HEK293T (cell line): ENCODE data around the gene NDEL1.

ENCODE experiments used
- CTCF ChIA-PET: fragments of 350-600 bp; formaldehyde crosslinking; extraction: SDS; loops from one replicate; lab custom pipeline; 2021; ENCODE audit warnings: antibody characterized with exemption, inconsistent platforms; lab: Yijun Ruan, JAX
- POLR2A ChIA-PET: fragments of 350-600 bp; formaldehyde crosslinking; extraction: SDS; loops from one replicate; lab custom pipeline; 2020; ENCODE audit warnings: antibody characterized with exemption, inconsistent platforms; lab: Yijun Ruan, JAX
- DNase-seq: peaks from one replicate; pipeline ENCODE4 v3.0.0; 2012; ENCODE audit warnings: mixed read lengths; ENCODE audit errors: extremely low spot score
- ARNT ChIP-seq: fragments of 450-650 bp; IDR thresholded peaks from 2 replicates; pipeline ENCODE4 v1.6.1; 2017; ENCODE audit warnings: mild to moderate bottlenecking
- BHLHE40 ChIP-seq: fragments of 450-650 bp; IDR thresholded peaks from 2 replicates; pipeline ENCODE4 v1.6.1; 2016; ENCODE audit warnings: mild to moderate bottlenecking, moderate library complexity, borderline replicate concordance
- CTBP1 ChIP-seq: fragments of 450-650 bp; IDR thresholded peaks from 2 replicates; pipeline ENCODE4 v1.6.1; 2016; ENCODE audit warnings: borderline replicate concordance
- ELF4 ChIP-seq: fragments of 450-650 bp; IDR thresholded peaks from 2 replicates; pipeline ENCODE4 v1.6.1; 2017; ENCODE audit warnings: antibody characterized with exemption
- FOXA1 ChIP-seq: fragments of 450-650 bp; IDR thresholded peaks from 2 replicates; pipeline ENCODE4 v1.6.1; 2016; ENCODE audit warnings: mild to moderate bottlenecking
- FOXK2 ChIP-seq: fragments of 450-650 bp; IDR thresholded peaks from 2 replicates; pipeline ENCODE4 v1.6.1; 2016; ENCODE audit warnings: mild to moderate bottlenecking
- FOXM1 ChIP-seq: fragments of 450-650 bp; IDR thresholded peaks from 2 replicates; pipeline ENCODE4 v1.6.1; 2017; ENCODE audit warnings: mild to moderate bottlenecking, borderline replicate concordance
- HDGF ChIP-seq: fragments of 450-650 bp; IDR thresholded peaks from 2 replicates; pipeline ENCODE4 v1.6.1; 2017; ENCODE audit warnings: antibody characterized with exemption, borderline replicate concordance
- L3MBTL2 ChIP-seq: fragments of 450-650 bp; conservative IDR thresholded peaks from 2 replicates; pipeline ENCODE4 v1.6.1; 2016; ENCODE audit warnings: mild to moderate bottlenecking
- LEF1 ChIP-seq: fragments of 450-650 bp; IDR thresholded peaks from 2 replicates; pipeline ENCODE4 v1.6.1; 2017; ENCODE audit warnings: mild to moderate bottlenecking, borderline replicate concordance
- NFRKB ChIP-seq: fragments of 450-650 bp; IDR thresholded peaks from 2 replicates; pipeline ENCODE4 v1.6.1; 2016; ENCODE audit warnings: mild to moderate bottlenecking, moderate library complexity
- SP1 ChIP-seq: fragments of 450-650 bp; IDR thresholded peaks from 2 replicates; pipeline ENCODE4 v1.6.1; 2017
- SUZ12 ChIP-seq: fragments of 450-650 bp; IDR thresholded peaks from 2 replicates; pipeline ENCODE4 v1.6.1; 2016; ENCODE audit warnings: mild to moderate bottlenecking
- TARDBP ChIP-seq: fragments of 450-650 bp; IDR thresholded peaks from 2 replicates; pipeline ENCODE4 v1.6.1; 2016
- ZNF384 ChIP-seq: fragments of 450-650 bp; IDR thresholded peaks from 2 replicates; pipeline ENCODE4 v1.6.1; 2016
- TF ChIP-seq, protein P1 (sequence below): fragments of 450-650 bp; IDR thresholded peaks from 2 replicates; pipeline ENCODE4 v1.6.1; 2016

Gene NDEL1

DNA sequence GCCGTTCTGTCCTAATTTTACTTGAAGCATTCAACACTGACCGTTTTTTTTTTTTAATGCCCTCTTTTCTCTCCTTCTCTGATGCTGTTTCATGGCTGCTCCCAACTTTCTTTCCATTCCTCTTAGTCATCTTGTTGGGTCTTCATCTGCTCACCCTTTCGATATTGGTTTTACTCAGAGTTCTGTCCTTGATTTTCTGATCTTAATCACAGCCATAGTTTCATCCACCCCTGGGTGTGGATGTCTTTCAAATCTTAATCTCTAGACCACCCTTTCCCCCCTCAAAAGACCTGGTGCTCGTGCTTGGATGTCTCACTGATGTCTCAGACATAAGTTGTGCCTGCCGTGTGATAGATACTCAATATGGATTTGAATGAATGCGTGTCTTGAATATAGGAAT lies 22.4 kb downstream of the NDEL1 start:
- TF ChIP-seq L3MBTL2, result no peak
- no peak for TF ChIP-seq NFRKB
- TF ChIP-seq FOXA1, result no peak
- TF ChIP-seq FOXK2, result no peak
- TF ChIP-seq FOXM1, result no peak
- no peak for TF ChIP-seq ELF4
- no peak for TF ChIP-seq SP1
- TF ChIP-seq CTBP1, result no peak
- no peak for TF ChIP-seq ARNT
- no peak for TF ChIP-seq BHLHE40
- TF ChIP-seq ZNF384, result no peak
- no peak for TF ChIP-seq TARDBP
- no peak for TF ChIP-seq HDGF
- no peak for TF ChIP-seq SUZ12
- TF ChIP-seq, protein P1, sequence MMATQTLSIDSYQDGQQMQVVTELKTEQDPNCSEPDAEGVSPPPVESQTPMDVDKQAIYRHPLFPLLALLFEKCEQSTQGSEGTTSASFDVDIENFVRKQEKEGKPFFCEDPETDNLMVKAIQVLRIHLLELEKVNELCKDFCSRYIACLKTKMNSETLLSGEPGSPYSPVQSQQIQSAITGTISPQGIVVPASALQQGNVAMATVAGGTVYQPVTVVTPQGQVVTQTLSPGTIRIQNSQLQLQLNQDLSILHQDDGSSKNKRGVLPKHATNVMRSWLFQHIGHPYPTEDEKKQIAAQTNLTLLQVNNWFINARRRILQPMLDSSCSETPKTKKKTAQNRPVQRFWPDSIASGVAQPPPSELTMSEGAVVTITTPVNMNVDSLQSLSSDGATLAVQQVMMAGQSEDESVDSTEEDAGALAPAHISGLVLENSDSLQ, result no peak
- CTCF ChIA-PET, result no interaction called here
- POLR2A ChIA-PET, result no interaction called here
- DNase-seq, result no peak

DNA sequence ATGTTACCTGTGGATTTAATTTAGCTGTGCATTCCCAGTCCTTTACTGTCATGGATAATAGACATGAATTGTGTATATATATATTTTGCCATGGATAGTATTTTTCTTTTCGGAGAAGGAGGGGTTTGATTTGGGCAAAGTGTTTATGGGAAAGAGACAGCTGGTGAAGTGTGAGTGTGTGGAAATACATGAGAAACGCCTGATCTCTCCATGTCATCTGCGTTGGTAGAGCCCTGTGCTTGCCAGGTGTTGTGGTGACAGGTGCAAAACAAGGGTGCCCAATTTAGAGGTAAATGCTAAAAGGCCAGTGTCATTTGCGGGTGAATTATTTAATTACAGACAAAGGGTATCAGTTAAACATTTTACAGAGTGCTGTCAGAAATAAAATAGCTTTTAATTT lies 23.4 kb downstream of the NDEL1 start:
- ChIA-PET POLR2A (interaction anchor here (1.1 kb wide), 1 partner anchor 24 kb away, joined by 3 read pairs; no protein-coding TSS in a partner anchor), CTCF (no interaction called here)

DNA sequence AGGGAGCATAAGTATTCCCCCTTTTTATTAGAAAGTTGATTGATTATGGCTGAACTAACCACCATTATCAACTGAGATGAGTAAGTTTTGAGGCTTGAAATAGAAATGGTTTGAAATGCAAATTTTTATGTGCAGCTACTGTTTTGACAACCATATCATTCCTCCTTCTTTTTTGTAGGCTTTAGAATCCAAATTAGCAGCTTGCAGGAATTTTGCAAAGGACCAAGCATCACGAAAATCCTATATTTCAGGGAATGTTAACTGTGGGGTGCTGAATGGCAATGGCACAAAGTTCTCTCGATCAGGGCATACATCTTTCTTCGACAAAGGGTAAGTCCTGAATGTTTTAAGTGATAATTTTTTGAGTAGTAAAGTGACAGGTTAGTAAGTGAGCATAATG lies 24.1 kb downstream of the NDEL1 start:
- ChIA-PET CTCF (no interaction called here), POLR2A (interaction anchor here (1.1 kb wide), 1 partner anchor 25 kb away, joined by 3 read pairs; no protein-coding TSS in a partner anchor)
- DNase-seq, result no peak
- TF ChIP-seq, protein P1, result no peak
- TF ChIP-seq NFRKB (no peak), L3MBTL2 (no peak), FOXA1 (no peak), FOXK2 (no peak), BHLHE40 (no peak), CTBP1 (no peak), LEF1 (no peak), TARDBP (no peak), ELF4 (no peak)

More for the DNA sequence above, 23.4 kb downstream of the NDEL1 start:
- no peak for TF ChIP-seq ARNT
- no peak for TF ChIP-seq L3MBTL2
- no peak for TF ChIP-seq SUZ12
- TF ChIP-seq CTBP1, result no peak
- no peak for TF ChIP-seq SP1
- no peak for TF ChIP-seq FOXM1
- no peak for TF ChIP-seq ELF4
- no peak for TF ChIP-seq ZNF384
- TF ChIP-seq HDGF, result no peak
- no peak for TF ChIP-seq LEF1
- TF ChIP-seq NFRKB, result no peak
- TF ChIP-seq FOXK2, result no peak
- no peak for TF ChIP-seq BHLHE40
- no peak for TF ChIP-seq FOXA1
- TF ChIP-seq, protein P1, result no peak
- TF ChIP-seq TARDBP, result no peak
- no peak for DNase-seq

DNA sequence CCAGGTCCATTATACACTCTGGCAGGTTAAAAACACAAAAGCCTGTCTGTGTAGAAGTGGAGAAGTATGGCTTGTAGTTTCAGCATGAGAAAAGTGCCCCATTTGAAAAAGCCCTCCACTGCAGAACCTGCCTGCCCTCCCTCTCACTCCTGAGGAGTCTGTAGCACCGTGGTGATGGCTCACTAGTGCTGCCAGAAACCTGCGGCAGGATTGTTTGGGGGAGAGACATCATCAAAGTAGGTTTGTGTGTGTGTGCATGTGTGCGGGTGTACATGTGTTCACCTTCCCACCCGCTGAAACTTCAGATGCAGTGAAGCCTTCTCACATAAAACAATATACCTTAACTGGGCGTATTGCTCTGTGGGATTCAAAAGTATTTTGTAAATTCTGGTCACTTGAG lies 26.9 kb downstream of the NDEL1 start:
- ChIA-PET CTCF (no interaction called here), POLR2A (no interaction called here)
- TF ChIP-seq FOXM1 (no peak), SP1 (no peak), LEF1 (no peak), CTBP1 (no peak)
- no peak for DNase-seq

DNA sequence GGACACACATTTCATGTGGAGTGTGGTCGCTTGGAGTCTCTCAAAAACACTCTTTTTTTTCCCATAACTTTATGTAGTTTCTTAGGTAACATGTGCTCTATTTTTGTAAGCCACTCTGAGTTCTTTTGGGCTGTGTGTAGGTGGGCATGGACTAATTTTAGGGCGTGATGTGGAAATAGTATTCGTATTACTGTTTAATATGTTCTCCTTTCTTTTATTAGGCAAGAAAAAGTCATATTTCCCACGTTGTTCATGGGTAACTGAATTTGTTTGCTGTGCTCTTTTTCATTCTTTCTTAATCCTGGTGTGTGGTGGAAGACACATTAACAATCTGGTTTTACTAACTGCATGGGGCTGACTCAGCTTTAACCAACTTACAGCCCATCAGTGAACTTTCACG lies 27.4 kb downstream of the NDEL1 start:
- CTCF ChIA-PET, result no interaction called here
- TF ChIP-seq CTBP1 (no peak), NFRKB (no peak), BHLHE40 (no peak), SP1 (no peak), ELF4 (no peak), ZNF384 (no peak), HDGF (no peak), FOXK2 (no peak), LEF1 (no peak), ARNT (no peak), L3MBTL2 (no peak), TARDBP (no peak), SUZ12 (no peak), FOXM1 (no peak), FOXA1 (no peak)
- TF ChIP-seq, protein P1, result no peak
- POLR2A ChIA-PET, result no interaction called here
- DNase-seq, result no peak

DNA sequence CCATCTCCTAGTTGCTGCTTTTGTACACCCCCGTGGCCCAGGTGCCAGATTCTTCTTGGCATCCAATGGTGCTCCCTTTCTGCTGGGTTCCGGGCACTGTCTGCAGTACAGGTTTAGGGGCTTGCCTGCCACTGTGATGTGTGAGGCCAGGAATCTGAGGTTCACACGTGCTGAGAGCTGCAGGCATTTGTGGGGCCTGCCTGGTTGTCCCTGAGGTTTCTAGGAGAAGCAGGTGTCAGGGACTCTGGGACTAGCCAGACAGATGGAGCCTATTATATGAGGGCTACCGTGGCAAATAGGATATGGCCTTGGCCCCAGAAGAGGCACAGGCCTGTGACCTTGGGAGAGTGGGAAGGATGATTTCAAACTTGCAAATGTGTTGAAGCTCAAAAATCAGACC lies 29.3 kb downstream of the NDEL1 start:
- CTCF ChIA-PET, result no interaction called here
- POLR2A ChIA-PET, result no interaction called here
- DNase-seq, result no peak
- TF ChIP-seq, protein P1, result no peak
- TF ChIP-seq LEF1 (no peak), L3MBTL2 (no peak), ZNF384 (no peak), HDGF (no peak), FOXK2 (no peak), NFRKB (no peak), SUZ12 (no peak), BHLHE40 (no peak), TARDBP (no peak), CTBP1 (no peak)
